ACC112 (cell line): Measurements from ENCODE around the gene RAB4B.

Experiments
- H2AFZ ChIP-seq: fragments of 200-600 bp; sonication (generic); one replicate; pipeline ENCODE4 v1.6.0; 2017; ENCODE audit warnings: antibody characterized with exemption, low read length; ENCODE audit not compliant: unreplicated experiment
- H3K27ac ChIP-seq: fragments of 200-600 bp; sonication (generic); 2 replicates; pipeline ENCODE4 v1.5.1; 2014; ENCODE audit warnings: low read depth, mild to moderate bottlenecking, antibody characterized with exemption, low read length, moderate library complexity
- H3K27me3 ChIP-seq: fragments of 200-600 bp; sonication (generic); 2 replicates; pipeline ENCODE4 v1.6.1; 2014; ENCODE audit warnings: mild to moderate bottlenecking, antibody characterized with exemption, low read length, moderate library complexity, mixed read lengths; ENCODE audit not compliant: insufficient read depth
- H3K36me3 ChIP-seq: fragments of 200-600 bp; sonication (generic); 2 replicates; pipeline ENCODE4 v1.6.1; 2016; ENCODE audit warnings: mild to moderate bottlenecking, antibody characterized with exemption, low read length, moderate library complexity, mixed read lengths; ENCODE audit not compliant: insufficient read depth
- H3K4me1 ChIP-seq: fragments of 200-600 bp; sonication (generic); one replicate; pipeline ENCODE4 v1.6.1; 2016; ENCODE audit warnings: low read length, mixed read lengths; ENCODE audit not compliant: insufficient read depth, unreplicated experiment, control insufficient read depth
- H3K4me3 ChIP-seq: fragments of 200-600 bp; sonication (generic); 2 replicates; pipeline ENCODE4 v1.5.1; 2014; ENCODE audit warnings: mild to moderate bottlenecking, low read depth, low read length
- H3K79me2 ChIP-seq: fragments of 200-600 bp; sonication (generic); one replicate; pipeline ENCODE4 v1.6.0; 2016; ENCODE audit warnings: low read length; ENCODE audit not compliant: control insufficient read depth, unreplicated experiment, insufficient read depth

The RAB4B gene

DNA sequence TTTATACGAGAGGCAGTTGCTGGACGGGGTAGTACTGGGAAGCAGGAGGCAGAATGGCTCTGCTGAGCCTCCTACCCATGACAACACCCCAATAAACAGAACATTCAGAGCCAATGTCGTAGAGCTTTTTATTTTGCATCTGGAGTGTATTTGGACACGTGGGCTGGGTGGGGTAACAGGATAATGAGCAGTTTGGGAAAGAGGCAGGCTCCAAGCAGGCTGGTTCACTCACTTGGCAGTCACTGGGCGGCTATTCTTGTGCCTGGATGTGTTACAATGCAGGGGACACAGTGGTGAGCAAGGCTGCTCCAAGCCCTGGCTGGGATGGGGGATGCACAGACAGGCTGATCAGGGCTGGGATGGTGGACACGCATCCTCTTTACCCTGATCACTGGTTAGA lies 37.3 kb upstream of the RAB4B start:
- H3K27ac ChIP-seq, result no peak overlapping the region
- no peaks in the 10 kb centered on the region for H3K79me2 ChIP-seq
- H3K27me3 ChIP-seq, result no peaks in the 10 kb centered on the region
- no peak overlapping the region for H3K4me3 ChIP-seq
- H2AFZ ChIP-seq, result no peak overlapping the region
- H3K4me1 ChIP-seq, result peaks cover 10% of the 10 kb centered on the region
- H3K36me3 ChIP-seq, result no peaks in the 10 kb centered on the region

- H3K79me2 ChIP-seq, result no peaks in the 10 kb centered on the region
- H3K27me3 ChIP-seq, result no peaks in the 10 kb centered on the region
- no peak overlapping the region for H3K4me3 ChIP-seq
- no peak overlapping the region for H2AFZ ChIP-seq
- H3K4me1 ChIP-seq, result peaks cover 12% of the 10 kb centered on the region
- no peaks in the 10 kb centered on the region for H3K36me3 ChIP-seq
- no peak overlapping the region for H3K27ac ChIP-seq
These were observed 36.3 kb upstream of the RAB4B start for GRCh38 chr19:40741527-40742390.

DNA sequence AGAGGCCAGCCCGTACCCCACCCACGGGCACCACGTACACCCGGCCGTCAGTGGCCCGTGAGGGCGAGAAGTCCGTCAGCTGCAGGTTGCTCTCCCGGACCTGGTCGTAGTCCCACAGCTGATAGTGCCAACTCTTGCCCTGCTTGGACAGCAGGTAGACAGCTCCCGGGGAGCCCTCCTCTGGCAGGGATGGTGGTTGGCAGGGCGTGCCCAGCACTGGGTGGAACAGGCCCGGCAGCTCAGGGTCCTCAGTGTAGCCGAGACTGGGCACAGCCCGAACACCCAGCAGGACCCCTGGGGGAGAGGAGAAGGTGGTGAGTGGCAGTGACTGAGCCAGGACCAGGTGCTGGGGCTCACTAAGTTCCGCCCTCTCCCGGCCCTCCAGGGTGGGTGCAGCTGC lies 35.6 kb upstream of the RAB4B start:
- Histone ChIP-seq H3K4me1 (peaks cover 12% of the 10 kb centered on the region), H3K27me3 (no peaks in the 10 kb centered on the region), H3K79me2 (no peaks in the 10 kb centered on the region), H3K36me3 (no peaks in the 10 kb centered on the region), H3K4me3 (no peak overlapping the region), H2AFZ (no peak overlapping the region), H3K27ac (no peak overlapping the region)

DNA sequence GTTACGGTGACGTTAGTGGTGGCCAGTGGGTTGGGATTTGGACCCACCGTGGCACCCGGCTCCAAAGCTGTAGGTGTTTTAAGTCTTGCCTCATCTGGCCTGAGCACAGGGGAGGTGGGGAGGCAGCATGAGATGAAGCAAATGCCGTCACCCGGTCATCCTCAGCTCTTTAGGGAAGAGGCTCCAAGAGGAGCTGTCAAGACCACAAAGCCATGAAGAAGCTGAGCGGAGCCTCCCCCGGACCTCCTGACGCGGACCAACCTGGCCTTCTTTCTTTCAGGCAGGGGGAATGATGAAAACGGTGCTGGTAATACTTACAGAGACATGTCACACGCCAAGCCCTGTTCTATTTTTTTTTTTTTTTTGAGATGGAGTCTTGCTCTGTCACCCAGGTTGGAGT lies 35.2 kb upstream of the RAB4B start:
- Histone ChIP-seq H3K4me1 (peaks cover 12% of the 10 kb centered on the region), H3K79me2 (no peaks in the 10 kb centered on the region), H2AFZ (no peak overlapping the region), H3K27ac (no peak overlapping the region), H3K36me3 (no peaks in the 10 kb centered on the region), H3K4me3 (no peak overlapping the region), H3K27me3 (no peaks in the 10 kb centered on the region)

- Histone ChIP-seq H3K4me1 (peaks cover 12% of the 10 kb centered on the region), H2AFZ (no peak overlapping the region), H3K79me2 (no peaks in the 10 kb centered on the region), H3K36me3 (no peaks in the 10 kb centered on the region), H3K27ac (no peak overlapping the region), H3K4me3 (no peak overlapping the region), H3K27me3 (no peaks in the 10 kb centered on the region)
These were observed 34.1 kb upstream of the RAB4B start for GRCh38 chr19:40743926-40744325.

- no peaks in the 10 kb centered on the region for H3K79me2 ChIP-seq
- H3K4me1 ChIP-seq, result peaks cover 19% of the 10 kb centered on the region
- H3K4me3 ChIP-seq, result no peak overlapping the region
- no peaks in the 10 kb centered on the region for H3K36me3 ChIP-seq
- H2AFZ ChIP-seq, result no peak overlapping the region
- peak overlapping the region; percentile 34; the same call in 1 of the 2 replicates for H3K27ac ChIP-seq
- H3K27me3 ChIP-seq, result no peaks in the 10 kb centered on the region
These were observed 33.3 kb upstream of the RAB4B start for GRCh38 chr19:40744554-40745401.

- Histone ChIP-seq H3K27ac (peak overlapping the region; percentile 34; the same call in 1 of the 2 replicates), H2AFZ (no peak overlapping the region), H3K36me3 (no peaks in the 10 kb centered on the region), H3K79me2 (no peaks in the 10 kb centered on the region), H3K27me3 (no peaks in the 10 kb centered on the region), H3K4me1 (peaks cover 21% of the 10 kb centered on the region), H3K4me3 (no peak overlapping the region)
These were observed 32.7 kb upstream of the RAB4B start for GRCh38 chr19:40745402-40745780.

DNA sequence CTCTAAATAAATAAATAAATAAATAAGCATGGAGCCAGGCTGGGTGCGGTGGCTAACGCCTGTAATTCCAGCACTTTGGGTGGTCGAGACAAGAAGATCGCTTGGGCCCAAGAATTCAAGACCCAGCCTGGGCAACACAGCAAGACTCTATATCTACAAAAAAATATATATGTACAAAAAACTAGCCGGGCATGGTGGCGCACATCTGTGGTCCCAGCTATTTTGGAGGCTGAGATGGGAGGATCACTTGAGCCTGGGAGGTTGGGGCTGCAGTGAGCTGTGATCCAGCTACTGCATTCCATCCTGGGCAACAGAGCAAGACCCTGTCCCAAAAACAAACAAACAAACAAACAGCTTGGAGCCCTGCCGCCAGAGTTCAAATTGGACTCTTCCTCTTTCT lies 30.5 kb upstream of the RAB4B start:
- Histone ChIP-seq H2AFZ (no peak overlapping the region), H3K4me3 (no peak overlapping the region), H3K36me3 (no peaks in the 10 kb centered on the region), H3K27ac (no peak overlapping the region), H3K27me3 (no peaks in the 10 kb centered on the region), H3K4me1 (peaks cover 21% of the 10 kb centered on the region), H3K79me2 (peaks cover 14% of the 10 kb centered on the region)

DNA sequence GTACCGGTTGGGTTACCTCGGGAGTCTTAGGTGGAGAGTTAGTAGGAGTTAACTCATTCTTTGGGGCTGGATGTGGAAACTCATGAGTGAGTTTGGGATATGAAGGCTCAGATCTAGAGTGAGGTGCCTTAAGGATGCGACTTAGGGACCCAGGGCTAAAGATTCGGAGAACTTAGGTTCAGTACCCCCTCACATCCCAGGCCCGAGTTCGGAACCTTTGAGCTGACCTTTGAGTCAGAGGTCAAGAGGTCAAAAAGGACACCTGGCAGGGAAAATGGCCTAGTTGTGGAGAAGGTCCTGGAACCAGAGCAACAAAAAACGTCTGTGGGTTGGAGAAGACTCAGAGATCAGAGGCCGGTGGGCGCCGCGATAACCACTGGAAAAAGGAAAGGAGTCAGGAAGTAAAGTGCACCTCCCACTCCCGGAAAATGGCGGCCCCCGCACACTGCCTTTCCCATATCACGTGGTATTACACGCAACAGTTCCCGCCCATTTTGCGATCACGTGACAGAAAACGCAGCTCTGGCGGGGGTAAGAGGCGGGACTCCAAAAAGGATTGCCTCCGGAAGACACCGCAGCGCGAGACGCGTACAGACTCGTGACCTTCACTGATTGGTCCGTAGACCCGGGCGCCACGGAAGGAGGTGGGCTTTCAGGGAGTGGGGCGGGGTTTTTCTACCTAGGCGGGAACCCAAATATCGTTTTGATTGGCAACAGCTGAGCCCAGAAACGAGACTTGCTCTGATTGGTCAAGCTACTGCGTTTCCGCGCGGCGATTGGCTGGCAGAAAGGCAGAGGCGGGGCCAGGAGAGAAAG lies 27.8 kb upstream of the RAB4B start, which contains the start of gene ACTMAP:
Gene ACTMAP (minus strand): TSS at position 420 of the 816 bp plus-strand sequence. CDS start 674 bp downstream, outside the sequence.
- H2AFZ ChIP-seq, result peak within 1 kb of the TSS; percentile 20
- peaks cover 21% of the 10 kb centered on the region for H3K4me1 ChIP-seq
- H3K27ac ChIP-seq, result peak within 1 kb of the TSS; percentile 90
- H3K4me3 ChIP-seq, result peak within 1 kb of the TSS; percentile 88
- peaks cover 34% of the 10 kb centered on the region for H3K79me2 ChIP-seq
- H3K36me3 ChIP-seq, result no peaks in the 10 kb centered on the region
- no peaks in the 10 kb centered on the region for H3K27me3 ChIP-seq

GRCh38 chr19:40750874-40751537 lies 27.0 kb upstream of the RAB4B start, which contains the start of gene SNRPA:
Gene SNRPA, plus strand, starts transcription at chr19:40751203. Its CDS starts 206 bp downstream, at chr19:40751409.
- Histone ChIP-seq H3K4me3 (peak within 1 kb of the TSS; percentile 88), H3K27ac (peak within 1 kb of the TSS; percentile 90), H2AFZ (peak within 1 kb of the TSS; percentile 20), H3K36me3 (0 out of 2 replicates have a peak, but pooled peaks cover 6% of the 10 kb centered on the region), H3K27me3 (no peaks in the 10 kb centered on the region), H3K4me1 (peaks cover 19% of the 10 kb centered on the region), H3K79me2 (peaks cover 41% of the 10 kb centered on the region)
